Activated CD8-positive, alpha-beta memory T cell treated with anti-CD3 and anti-CD28 coated beads for 24 hours (primary cell): ENCODE measurements around the gene ARL4D.
"Not testable (repeated sequence)": the region's sequence is repeated elsewhere in the genome, so short reads cannot be mapped to it uniquely, and the experiment has no call there.

ENCODE experiments used
- DNase-seq: peaks from one replicate; pipeline ENCODE4 v3.0.0-alpha.2; 2020

ARL4D gene

GRCh38 chr17:43371227-43371821 is 27.5 kb upstream of the ARL4D start:
- DNase-seq: no peak

- no peak for DNase-seq
Observed at GRCh38 chr17:43372273-43372911, 26.4 kb upstream of the ARL4D start.

GRCh38 chr17:43373356-43373755 is 25.4 kb upstream of the ARL4D start:
- DNase-seq: no peak

- DNase-seq: not testable (repeated sequence)
Observed at GRCh38 chr17:43375915-43376314, 22.9 kb upstream of the ARL4D start.

GRCh38 chr17:43377056-43377810 is 21.6 kb upstream of the ARL4D start:
- no peak for DNase-seq

GRCh38 chr17:43378766-43379165 is 20.0 kb upstream of the ARL4D start:
- DNase-seq: no peak

GRCh38 chr17:43380307-43380706 is 18.5 kb upstream of the ARL4D start:
- DNase-seq: no peak

- no peak for DNase-seq
Observed at GRCh38 chr17:43381204-43381603, 17.6 kb upstream of the ARL4D start.

- no peak for DNase-seq
Observed at GRCh38 chr17:43381621-43382020, 17.2 kb upstream of the ARL4D start.

- DNase-seq: no peak
Observed at GRCh38 chr17:43382776-43383175, 16.0 kb upstream of the ARL4D start.

GRCh38 chr17:43383372-43383771 is 15.4 kb upstream of the ARL4D start:
- no peak for DNase-seq

GRCh38 chr17:43383826-43384475 is 14.8 kb upstream of the ARL4D start:
- DNase-seq: no peak

- no peak for DNase-seq
Observed at GRCh38 chr17:43384476-43384862, 14.3 kb upstream of the ARL4D start.

- no peak for DNase-seq
Observed at GRCh38 chr17:43385046-43385831, 13.6 kb upstream of the ARL4D start.

- peak; percentile 97 for DNase-seq
Observed at GRCh38 chr17:43388359-43389045, 10.3 kb upstream of the ARL4D start.

- peak; percentile 91 for DNase-seq
Observed at GRCh38 chr17:43389046-43389947, 9.5 kb upstream of the ARL4D start.

- DNase-seq: no peak
Observed at GRCh38 chr17:43392397-43392796, 6.4 kb upstream of the ARL4D start.

- peak; percentile 95 for DNase-seq
Observed at GRCh38 chr17:43393944-43394482, 4.8 kb upstream of the ARL4D start.

GRCh38 chr17:43394696-43395095 is 4.1 kb upstream of the ARL4D start:
- not testable (repeated sequence) for DNase-seq

- no peak for DNase-seq
Observed at GRCh38 chr17:43395165-43395564, 3.6 kb upstream of the ARL4D start.
